Hepatocyte (in vitro differentiated cells): ENCODE results near the gene PGAP2. TPM values are rescaled to one million over a fixed set of nuclear protein-coding genes. Genes with fewer than 3 reads are reported as not detected.

Experiments used
- DNase-seq: peaks from one replicate; pipeline ENCODE4 v3.0.0-alpha.2; 2016; ENCODE audit warnings: low spot score
- H2AFZ ChIP-seq: fragments of 200-600 bp; sonication (generic); 2 replicates; pipeline ENCODE4 v1.6.0; 2016; ENCODE audit warnings: antibody characterized with exemption, mild to moderate bottlenecking
- H3K27ac ChIP-seq: fragments of 200-600 bp; sonication (generic); 2 replicates; pipeline ENCODE4 v1.5.1; 2016; ENCODE audit warnings: mild to moderate bottlenecking
- H3K27me3 ChIP-seq: fragments of 200-600 bp; sonication (generic); 2 replicates; pipeline ENCODE4 v1.6.1; 2016
- H3K36me3 ChIP-seq: fragments of 200-600 bp; sonication (generic); replicated peaks from 2 replicates; pipeline ENCODE4 v1.5.1; 2016; ENCODE audit warnings: low read depth; ENCODE audit not compliant: insufficient read depth
- H3K4me1 ChIP-seq: fragments of 200-600 bp; sonication (generic); 2 replicates; pipeline ENCODE4 v1.5.1; 2016; ENCODE audit warnings: mild to moderate bottlenecking, moderate library complexity; ENCODE audit not compliant: insufficient read depth
- H3K4me2 ChIP-seq: fragments of 200-600 bp; sonication (generic); 2 replicates; pipeline ENCODE4 v1.6.0; 2016
- H3K4me3 ChIP-seq: fragments of 200-600 bp; sonication (generic); 2 replicates; pipeline ENCODE4 v1.5.1; 2016; ENCODE audit warnings: mild to moderate bottlenecking
- H3K79me2 ChIP-seq: fragments of 200-600 bp; sonication (generic); 2 replicates; pipeline ENCODE4 v1.6.0; 2017; ENCODE audit warnings: mild to moderate bottlenecking
- H3K9me2 ChIP-seq: fragments of 200-600 bp; sonication (generic); replicated peaks from 2 replicates; pipeline ENCODE4 v1.6.0; 2017; ENCODE audit warnings: mild to moderate bottlenecking; ENCODE audit not compliant: insufficient read depth
- H3K9me3 ChIP-seq: fragments of 200-600 bp; sonication (generic); 2 replicates; pipeline ENCODE4 v1.5.1; 2016; ENCODE audit warnings: low read depth, mild to moderate bottlenecking
- H4K20me1 ChIP-seq: fragments of 200-600 bp; sonication (generic); 2 replicates; pipeline ENCODE4 v1.6.0; 2016; ENCODE audit warnings: mild to moderate bottlenecking; ENCODE audit not compliant: insufficient read depth, poor library complexity, severe bottlenecking
- CTCF ChIP-seq: fragments of 200-600 bp; sonication (generic); IDR thresholded peaks from 2 replicates; pipeline ENCODE4 v1.5.1; 2016; ENCODE audit warnings: antibody characterized with exemption, mild to moderate bottlenecking; ENCODE audit not compliant: poor library complexity
- EZH2 ChIP-seq: fragments of 200-600 bp; sonication (generic); IDR thresholded peaks from 2 replicates; pipeline ENCODE4 v1.6.1; 2016; ENCODE audit warnings: antibody characterized with exemption, mild to moderate bottlenecking, borderline replicate concordance
- EZH2phosphoT487 ChIP-seq: fragments of 200-600 bp; sonication (generic); IDR thresholded peaks from one replicate; pipeline ENCODE4 v1.6.1; 2018; ENCODE audit warnings: antibody characterized with exemption, mild to moderate bottlenecking, low read depth, moderate library complexity; ENCODE audit not compliant: unreplicated experiment, severe bottlenecking
- WGBS: methylation state at CpG from one replicate; pipeline ENCODE4 v1.1.6; 2016; ENCODE audit warnings: low lambda C conversion rate; ENCODE audit errors: missing lambda C conversion rate; 5-methylcytosine and 5-hydroxymethylcytosine counted together
- polyA plus RNA-seq: library from polyadenylated mRNA; unstranded; fragments of >200 nt; fragmentation: Nextera tagmentation; extraction: Ambion mirVana; gene quantifications from 2 replicates; pipeline ENCODE4 v1.2.1, GENCODE V29; 2016
- total RNA-seq: library from RNA; depleted of rRNA; stranded (reverse); fragments of >200 nt; gene quantifications from 2 replicates; pipeline ENCODE4 v1.2.3, GENCODE V29; 2014

Gene PGAP2
- total and polyA plus RNA-seq, 2 experiments from 2014 or later: 20.3 to 37.6 TPM

DNA sequence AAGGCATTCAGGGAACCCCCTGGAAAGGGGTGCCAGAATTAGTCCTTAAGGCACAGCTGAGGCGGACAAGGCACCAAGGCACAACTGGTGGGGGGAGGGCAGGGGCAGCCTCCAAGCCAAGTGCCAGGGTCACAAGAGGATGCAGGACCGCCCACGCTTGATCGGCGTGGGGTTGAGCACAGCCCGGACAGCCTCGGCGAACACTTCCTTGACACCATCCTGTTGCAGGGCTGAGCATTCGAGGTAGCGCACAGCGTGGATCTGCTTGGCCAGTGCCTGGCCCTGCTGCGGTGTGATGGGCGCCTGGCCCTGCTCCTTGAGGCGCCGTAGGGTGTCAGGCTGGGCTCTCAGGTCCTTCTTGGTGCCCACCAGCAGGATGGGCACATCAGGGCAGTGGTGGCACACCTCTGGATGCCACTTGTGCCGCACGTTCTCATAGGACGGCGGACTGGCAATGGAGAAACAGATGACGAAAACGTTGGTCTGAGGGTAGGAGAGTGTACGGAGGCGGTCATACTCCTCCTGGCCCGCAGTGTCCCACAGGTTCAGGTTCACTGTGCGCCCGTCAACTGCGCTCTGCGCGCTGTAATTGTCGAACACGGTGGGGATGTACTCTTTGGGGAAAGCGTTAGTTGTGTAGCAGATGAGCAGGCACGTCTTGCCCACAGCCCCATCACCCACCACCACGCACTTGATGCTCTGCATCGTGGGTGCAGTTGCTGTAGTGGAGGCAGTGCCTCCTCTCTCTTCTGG, 19.2 kb downstream of the PGAP2 start:
- H3K9me2 ChIP-seq: no peaks in the 10 kb centered on the region
- H3K9me3 ChIP-seq: no peaks in the 10 kb centered on the region
- 98% methylated on average over 35 of the region's 35 CpGs for WGBS
- no peaks in the 10 kb centered on the region for H3K36me3 ChIP-seq
- no peak overlapping the region for H3K4me3 ChIP-seq
- no peak overlapping the region for H3K27ac ChIP-seq
- H3K27me3 ChIP-seq: no peaks in the 10 kb centered on the region
- no peak for DNase-seq
- no peaks in the 10 kb centered on the region for H3K4me1 ChIP-seq
- peaks cover 31% of the 10 kb centered on the region for H3K79me2 ChIP-seq
- no peak overlapping the region for H2AFZ ChIP-seq
- no peaks in the 10 kb centered on the region for H4K20me1 ChIP-seq
- no peak overlapping the region for H3K4me2 ChIP-seq
- TF ChIP-seq CTCF (no peak), EZH2 (no peak), EZH2phosphoT487 (no peak)

DNA sequence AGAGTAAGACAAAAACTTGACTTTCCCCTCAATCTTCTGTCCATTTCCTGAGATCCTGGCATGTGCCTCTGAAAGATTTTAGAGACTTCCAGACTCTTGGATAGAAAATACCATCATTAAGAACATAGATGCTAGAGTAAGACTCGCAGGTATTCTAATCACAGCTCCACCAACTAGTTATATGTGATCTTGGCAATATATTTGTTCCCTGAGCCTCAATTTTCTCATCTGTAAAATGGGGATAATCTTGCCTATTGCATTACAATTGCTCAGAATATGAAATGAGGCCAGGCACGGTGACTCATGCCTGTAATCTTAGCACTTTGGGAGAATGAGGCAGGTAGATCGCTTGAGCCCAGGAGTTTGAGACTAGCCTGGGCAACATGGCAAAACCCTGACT, 21.7 kb downstream of the PGAP2 start:
- no peak overlapping the region for H3K27ac ChIP-seq
- H3K36me3 ChIP-seq: no peaks in the 10 kb centered on the region
- no peaks in the 10 kb centered on the region for H3K9me2 ChIP-seq
- peaks cover 11% of the 10 kb centered on the region for H4K20me1 ChIP-seq
- no peaks in the 10 kb centered on the region for H3K9me3 ChIP-seq
- H2AFZ ChIP-seq: no peak overlapping the region
- H3K4me1 ChIP-seq: peaks cover 5% of the 10 kb centered on the region
- DNase-seq: no peak
- TF ChIP-seq EZH2phosphoT487 (no peak), CTCF (no peak), EZH2 (no peak)
- WGBS: 91% methylated on average over 3 of the region's 3 CpGs
- no peak overlapping the region for H3K4me3 ChIP-seq
- H3K27me3 ChIP-seq: no peaks in the 10 kb centered on the region
- H3K79me2 ChIP-seq: peaks cover 55% of the 10 kb centered on the region
- no peak overlapping the region for H3K4me2 ChIP-seq

DNA sequence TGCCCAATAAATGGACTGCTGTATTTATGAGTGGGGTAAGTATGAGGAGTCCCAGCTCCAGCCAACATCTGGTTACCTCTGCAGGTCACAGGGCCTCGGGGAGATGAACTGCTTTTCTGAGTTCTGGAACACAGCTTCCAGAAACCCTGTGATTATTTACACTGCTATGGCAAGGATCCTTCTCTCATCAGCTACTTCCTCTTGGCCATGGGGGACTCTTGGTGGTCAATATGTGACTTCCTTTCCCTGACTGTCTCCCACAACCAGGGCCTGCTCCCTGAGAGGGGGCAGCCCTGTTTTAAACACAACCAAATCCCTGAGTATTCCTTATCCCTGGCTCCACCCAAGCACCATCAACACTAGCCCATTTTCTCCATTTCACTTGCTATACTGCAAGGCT, 22.4 kb downstream of the PGAP2 start:
- H3K36me3 ChIP-seq: no peaks in the 10 kb centered on the region
- no peak overlapping the region for H3K4me3 ChIP-seq
- peaks cover 11% of the 10 kb centered on the region for H3K4me1 ChIP-seq
- peaks cover 61% of the 10 kb centered on the region for H3K79me2 ChIP-seq
- DNase-seq: no peak
- no peaks in the 10 kb centered on the region for H3K9me3 ChIP-seq
- peaks cover 11% of the 10 kb centered on the region for H4K20me1 ChIP-seq
- no peak overlapping the region for H3K27ac ChIP-seq
- no peaks in the 10 kb centered on the region for H3K9me2 ChIP-seq
- no peaks in the 10 kb centered on the region for H3K27me3 ChIP-seq
- 100% methylated on average over 1 of the region's 1 CpG for WGBS
- TF ChIP-seq EZH2: no peak
- TF ChIP-seq CTCF: no peak
- no peak for TF ChIP-seq EZH2phosphoT487
- H3K4me2 ChIP-seq: no peak overlapping the region
- no peak overlapping the region for H2AFZ ChIP-seq
